Dermis lymphatic vessel endothelial cell (primary cell): Measurements from ENCODE around the gene ETV3L. TPM values are rescaled to one million over a fixed set of nuclear protein-coding genes. Genes with fewer than 3 reads are reported as not detected.

Experiments used
- total RNA-seq: library from RNA; depleted of rRNA; stranded (reverse); fragments of >200 nt; gene quantifications from 2 replicates; pipeline ENCODE4 v1.2.1, GENCODE V29; 2014

The ETV3L gene
- total RNA-seq: not detected in 2 replicates

DNA sequence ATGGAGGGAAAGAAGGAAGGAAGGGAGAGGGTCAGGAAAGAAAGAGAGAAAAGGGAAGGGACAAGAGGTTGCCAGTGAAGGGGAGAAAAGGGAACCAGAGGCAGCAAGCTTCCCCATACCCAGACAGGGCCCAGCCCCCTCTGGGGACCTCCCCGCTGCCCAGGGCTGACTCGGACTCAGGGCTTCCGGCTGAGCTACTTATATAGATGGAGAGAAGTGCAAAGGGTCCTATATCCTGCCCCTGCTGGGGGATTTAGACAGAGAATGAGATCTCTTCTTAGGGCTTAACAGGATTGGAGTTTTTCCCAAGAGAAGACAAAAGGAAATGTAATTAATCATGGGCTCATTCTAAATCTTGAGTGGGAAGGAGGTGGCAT lies at the start of gene ETV3L:
TSS of gene ETV3L (minus strand) at position 176 of the 377 bp plus-strand sequence. CDS start 285 bp downstream, outside the sequence.

GRCh38 chr1:157138220-157139051 lies 38.8 kb upstream of the ETV3L start, which contains the start of gene ETV3:
TSS of gene ETV3 (minus strand) at chr1:157138395. CDS start at chr1:157136352, 2,043 bp downstream.

DNA sequence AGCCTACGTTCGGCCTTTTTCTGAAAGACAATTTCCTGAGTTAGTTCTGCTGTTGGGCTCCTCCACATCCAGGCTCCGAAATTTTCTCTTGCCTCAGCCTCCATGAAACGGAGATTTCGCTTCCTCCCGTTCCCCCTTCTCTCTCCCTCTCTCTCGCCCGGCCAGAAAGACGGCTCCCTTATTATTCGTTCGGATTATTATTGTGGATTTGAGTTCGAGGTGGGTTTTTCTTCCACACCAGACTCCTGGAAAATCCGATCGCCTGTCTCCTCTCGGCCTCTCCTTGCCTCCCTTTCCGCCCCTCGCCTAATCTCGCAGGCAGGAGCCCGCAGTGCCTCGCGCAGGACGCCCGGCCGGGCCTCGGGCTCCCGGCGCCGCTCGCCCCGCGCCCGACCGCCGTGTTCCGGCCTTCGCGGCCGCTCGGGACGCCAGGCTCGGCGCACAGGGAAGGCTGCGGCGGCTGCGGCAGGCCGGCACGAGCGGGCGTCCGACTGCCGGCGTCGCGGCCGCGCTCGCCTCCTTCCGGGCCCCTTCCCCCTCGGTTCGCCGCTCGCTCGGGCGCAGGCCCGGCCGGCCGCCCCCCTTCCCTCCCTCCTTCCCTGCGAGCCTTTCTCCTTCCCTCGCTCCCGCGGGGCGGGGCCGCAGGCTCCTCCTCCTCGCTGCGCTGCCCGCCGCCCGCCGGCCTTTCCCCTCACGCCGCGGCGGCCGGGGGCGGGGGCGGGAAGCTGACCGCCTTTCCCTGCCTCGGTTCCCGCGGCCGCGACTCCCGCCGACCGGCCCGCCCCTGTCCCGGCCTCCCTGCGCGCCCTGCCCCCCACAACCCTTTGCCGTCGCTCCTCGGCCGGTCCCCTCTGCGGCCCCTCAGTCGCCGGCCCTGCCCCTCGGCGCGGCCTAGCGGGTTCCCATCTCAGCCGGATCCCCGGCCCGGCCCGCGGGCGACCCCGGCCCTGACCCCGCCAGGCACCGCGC lies 54.1 kb downstream of the ETV3L start, which contains the start of gene ARHGEF11:
TSS of gene ARHGEF11 (minus strand) at position 493 of the 969 bp plus-strand sequence. CDS start 1,412 bp downstream, outside the sequence.

Other genes starting within 250 kb of the ETV3L start
- gene INSRR, start 240.7 kb downstream of the ETV3L start, total RNA-seq: not detected in 2 replicates
- not detected in 2 replicates for gene NTRK1, start 238.9 kb downstream of the ETV3L start, total RNA-seq
- gene PEAR1, start 206.1 kb downstream of the ETV3L start, total RNA-seq: 16.5 and 19.1 TPM in 2 replicates
- gene LRRC71, start 179.2 kb downstream of the ETV3L start, total RNA-seq: 0.11 and 0.43 TPM in 2 replicates
- 19.6 and 26.1 TPM in 2 replicates for gene ARHGEF11, start 54.1 kb downstream of the ETV3L start, total RNA-seq
- 18.2 and 19.9 TPM in 2 replicates for gene ETV3, start 38.6 kb upstream of the ETV3L start, total RNA-seq